Osteoblast (primary cell): ENCODE data around the gene AK2. TPM values are rescaled to one million over a fixed set of nuclear protein-coding genes. Genes with fewer than 3 reads are reported as not detected.

Experiments used
- DNase-seq: peaks from one replicate; pipeline ENCODE4 v3.0.0; 2011; ENCODE audit warnings: low spot score, mixed read lengths; ENCODE audit not compliant: insufficient read length; ENCODE audit errors: missing footprints
- H2AFZ ChIP-seq: 2 replicates; pipeline ENCODE4 v1.6.0; 2011; ENCODE audit warnings: mild to moderate bottlenecking, low read length
- H3K27ac ChIP-seq: 2 replicates; pipeline ENCODE4 v1.5.1; 2011; ENCODE audit warnings: mild to moderate bottlenecking, low read depth, low read length, moderate library complexity
- H3K27me3 ChIP-seq: 2 replicates; pipeline ENCODE4 v1.6.0; 2012; ENCODE audit warnings: mild to moderate bottlenecking, control low read depth, inconsistent platforms, low read length, moderate library complexity; ENCODE audit not compliant: insufficient read depth
- H3K36me3 ChIP-seq: 2 replicates; pipeline ENCODE4 v1.5.1; 2011; ENCODE audit warnings: mild to moderate bottlenecking, low read length, control low read depth, moderate library complexity; ENCODE audit not compliant: insufficient read depth
- H3K4me1 ChIP-seq: 2 replicates; pipeline ENCODE4 v1.5.1; 2011; ENCODE audit warnings: mild to moderate bottlenecking, low read length, control low read depth, moderate library complexity; ENCODE audit not compliant: insufficient read depth
- H3K4me2 ChIP-seq: 2 replicates; pipeline ENCODE4 v1.6.0; 2011; ENCODE audit warnings: mild to moderate bottlenecking, low read length; ENCODE audit not compliant: insufficient read depth
- H3K4me3 ChIP-seq: fragments of 200-600 bp; sonication (generic); 3 replicates; pipeline ENCODE4 v1.5.1; 2012; ENCODE audit warnings: mild to moderate bottlenecking, low read length, inconsistent platforms; ENCODE audit not compliant: insufficient read depth
- H3K79me2 ChIP-seq: 2 replicates; pipeline ENCODE4 v1.6.0; 2012; ENCODE audit warnings: mild to moderate bottlenecking, low read length, control low read depth, inconsistent platforms; ENCODE audit not compliant: insufficient read depth
- H3K9me3 ChIP-seq: 2 replicates; pipeline ENCODE4 v1.5.1; 2011; ENCODE audit warnings: low read depth, low read length, control low read depth
- H4K20me1 ChIP-seq: 2 replicates; pipeline ENCODE4 v1.6.0; 2012; ENCODE audit warnings: mild to moderate bottlenecking, low read length, control low read depth; ENCODE audit not compliant: insufficient read depth
- total RNA-seq: library from RNA; depleted of rRNA; stranded (reverse); fragments of >200 nt; gene quantifications from 2 replicates; pipeline ENCODE4 v1.2.3, GENCODE V29; 2012
- TF ChIP-seq, protein P1 (sequence below): IDR thresholded peaks from 2 replicates; pipeline ENCODE4 v1.5.1; 2011; ENCODE audit warnings: mild to moderate bottlenecking, low read depth, low read length, moderate library complexity; ENCODE audit errors: extremely low read depth

AK2 gene
- total RNA-seq, 1 donor, result 139 TPM

DNA sequence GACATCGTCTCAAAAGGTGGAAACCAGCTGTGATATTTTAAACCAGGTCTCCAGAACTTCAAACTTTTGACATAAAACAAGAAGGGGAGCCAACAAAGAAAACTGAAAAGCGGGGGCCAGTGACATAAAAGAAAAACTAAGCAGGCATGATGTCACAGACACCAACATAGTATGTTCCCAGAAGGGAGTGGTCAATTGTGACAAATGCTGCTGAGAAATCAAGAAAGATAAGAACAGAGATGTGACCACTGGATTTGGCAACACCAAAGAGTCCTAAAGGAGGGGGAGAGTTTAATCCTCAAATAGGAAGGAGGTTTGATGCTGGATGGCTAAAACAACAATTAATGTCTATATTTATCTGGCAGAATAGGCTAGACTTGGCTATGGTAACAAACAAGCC, 69.8 kb downstream of the AK2 start:
- Histone ChIP-seq H3K9me3 (no peaks in the 10 kb centered on the region), H2AFZ (no peak overlapping the region), H4K20me1 (peaks cover 8% of the 10 kb centered on the region), H3K27ac (no peak overlapping the region), H3K4me2 (no peak overlapping the region), H3K79me2 (peaks cover 21% of the 10 kb centered on the region), H3K4me1 (peaks cover 36% of the 10 kb centered on the region), H3K4me3 (no peak overlapping the region), H3K36me3 (no peaks in the 10 kb centered on the region), H3K27me3 (no peaks in the 10 kb centered on the region)
- TF ChIP-seq, protein P1, sequence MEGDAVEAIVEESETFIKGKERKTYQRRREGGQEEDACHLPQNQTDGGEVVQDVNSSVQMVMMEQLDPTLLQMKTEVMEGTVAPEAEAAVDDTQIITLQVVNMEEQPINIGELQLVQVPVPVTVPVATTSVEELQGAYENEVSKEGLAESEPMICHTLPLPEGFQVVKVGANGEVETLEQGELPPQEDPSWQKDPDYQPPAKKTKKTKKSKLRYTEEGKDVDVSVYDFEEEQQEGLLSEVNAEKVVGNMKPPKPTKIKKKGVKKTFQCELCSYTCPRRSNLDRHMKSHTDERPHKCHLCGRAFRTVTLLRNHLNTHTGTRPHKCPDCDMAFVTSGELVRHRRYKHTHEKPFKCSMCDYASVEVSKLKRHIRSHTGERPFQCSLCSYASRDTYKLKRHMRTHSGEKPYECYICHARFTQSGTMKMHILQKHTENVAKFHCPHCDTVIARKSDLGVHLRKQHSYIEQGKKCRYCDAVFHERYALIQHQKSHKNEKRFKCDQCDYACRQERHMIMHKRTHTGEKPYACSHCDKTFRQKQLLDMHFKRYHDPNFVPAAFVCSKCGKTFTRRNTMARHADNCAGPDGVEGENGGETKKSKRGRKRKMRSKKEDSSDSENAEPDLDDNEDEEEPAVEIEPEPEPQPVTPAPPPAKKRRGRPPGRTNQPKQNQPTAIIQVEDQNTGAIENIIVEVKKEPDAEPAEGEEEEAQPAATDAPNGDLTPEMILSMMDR, result no peak
- no peak for DNase-seq

DNA sequence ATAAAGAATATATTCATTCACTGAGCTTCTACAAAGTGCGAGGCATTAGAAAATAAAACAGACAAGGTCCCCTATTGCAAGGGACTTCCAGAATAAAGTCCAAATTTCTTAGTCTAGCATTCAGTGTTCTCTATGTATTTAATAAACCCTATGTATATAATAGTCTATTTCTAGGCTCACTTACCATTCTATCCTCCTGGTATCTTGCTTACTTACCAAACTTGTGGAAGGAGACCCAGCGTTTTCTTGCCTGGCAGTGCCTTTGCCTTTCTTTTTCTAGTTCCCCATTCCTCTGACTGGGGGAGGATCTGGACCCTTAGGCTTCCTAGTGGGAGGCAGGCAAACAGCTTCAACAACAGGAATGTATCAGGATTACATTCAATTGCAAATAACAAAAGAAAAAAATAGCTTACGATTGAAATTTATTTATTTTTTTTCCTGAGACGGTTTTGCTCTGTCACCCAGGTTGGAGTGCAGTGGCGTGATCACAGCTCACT, 71.4 kb downstream of the AK2 start:
- no peaks in the 10 kb centered on the region for H3K36me3 ChIP-seq
- H3K79me2 ChIP-seq, result peaks cover 35% of the 10 kb centered on the region
- TF ChIP-seq, protein P1, result no peak
- no peaks in the 10 kb centered on the region for H3K27me3 ChIP-seq
- no peaks in the 10 kb centered on the region for H3K9me3 ChIP-seq
- peak overlapping the region; percentile 7 for H3K27ac ChIP-seq
- peak overlapping the region; percentile 86 for H3K4me2 ChIP-seq
- H2AFZ ChIP-seq, result peak overlapping the region; percentile 83
- peaks cover 15% of the 10 kb centered on the region for H4K20me1 ChIP-seq
- DNase-seq, result no peak
- peak overlapping the region; percentile 88 for H3K4me3 ChIP-seq
- peaks cover 42% of the 10 kb centered on the region for H3K4me1 ChIP-seq

DNA sequence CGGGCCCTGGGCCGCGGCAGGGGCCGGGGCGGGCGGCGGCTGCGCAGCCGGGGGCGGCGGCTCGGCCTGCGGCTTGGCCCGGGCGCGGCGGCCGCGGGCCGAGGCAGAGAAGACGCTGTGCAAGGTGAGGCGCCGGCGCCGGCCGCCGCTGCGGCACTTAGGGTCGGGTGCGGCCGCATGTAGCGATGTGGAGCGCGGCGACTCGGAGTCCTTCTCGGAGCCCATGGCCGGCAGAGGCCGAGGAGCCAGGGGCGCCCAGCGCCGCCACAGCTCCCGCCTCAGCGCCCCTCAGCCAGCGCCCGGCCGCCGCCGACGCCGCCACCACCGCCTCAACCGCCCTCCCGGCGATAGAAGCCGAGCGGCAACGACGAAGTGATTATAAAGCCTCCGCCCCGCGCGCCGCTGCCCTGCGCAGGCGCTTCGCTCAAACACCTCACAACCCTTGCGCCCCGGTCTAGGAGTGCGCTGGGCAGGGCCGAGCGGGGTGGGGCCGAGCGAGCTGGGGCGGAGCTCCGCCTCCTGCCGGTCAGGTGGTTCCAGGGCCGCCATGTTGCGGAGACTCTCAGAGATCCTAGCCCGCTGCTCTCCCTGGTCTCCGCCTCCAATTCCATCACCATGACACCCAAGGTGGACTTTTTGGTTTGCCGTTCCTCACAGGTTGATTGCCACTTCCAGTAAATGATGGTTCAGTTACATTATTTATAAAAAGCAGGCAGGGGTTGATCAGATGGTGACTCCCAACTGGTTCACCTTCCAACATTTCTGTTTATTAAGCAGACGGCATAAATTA, 72.0 kb downstream of the AK2 start, which contains the start of gene RNF19B:
Gene RNF19B (minus strand): TSS at position 349 of the 790 bp plus-strand sequence. CDS start 124 bp downstream, at position 225.
- Histone ChIP-seq H4K20me1 (peaks cover 18% of the 10 kb centered on the region), H3K79me2 (peaks cover 39% of the 10 kb centered on the region), H3K27me3 (no peaks in the 10 kb centered on the region), H3K9me3 (no peaks in the 10 kb centered on the region), H3K4me2 (peak within 1 kb of the TSS; percentile 88), H3K4me3 (peak within 1 kb of the TSS; percentile 88), H3K27ac (peak within 1 kb of the TSS; percentile 29), H3K36me3 (no peaks in the 10 kb centered on the region), H3K4me1 (peaks cover 40% of the 10 kb centered on the region), H2AFZ (peak within 1 kb of the TSS; percentile 83)
- TF ChIP-seq, protein P1, result no peak
- peak; percentile 100 for DNase-seq

DNA sequence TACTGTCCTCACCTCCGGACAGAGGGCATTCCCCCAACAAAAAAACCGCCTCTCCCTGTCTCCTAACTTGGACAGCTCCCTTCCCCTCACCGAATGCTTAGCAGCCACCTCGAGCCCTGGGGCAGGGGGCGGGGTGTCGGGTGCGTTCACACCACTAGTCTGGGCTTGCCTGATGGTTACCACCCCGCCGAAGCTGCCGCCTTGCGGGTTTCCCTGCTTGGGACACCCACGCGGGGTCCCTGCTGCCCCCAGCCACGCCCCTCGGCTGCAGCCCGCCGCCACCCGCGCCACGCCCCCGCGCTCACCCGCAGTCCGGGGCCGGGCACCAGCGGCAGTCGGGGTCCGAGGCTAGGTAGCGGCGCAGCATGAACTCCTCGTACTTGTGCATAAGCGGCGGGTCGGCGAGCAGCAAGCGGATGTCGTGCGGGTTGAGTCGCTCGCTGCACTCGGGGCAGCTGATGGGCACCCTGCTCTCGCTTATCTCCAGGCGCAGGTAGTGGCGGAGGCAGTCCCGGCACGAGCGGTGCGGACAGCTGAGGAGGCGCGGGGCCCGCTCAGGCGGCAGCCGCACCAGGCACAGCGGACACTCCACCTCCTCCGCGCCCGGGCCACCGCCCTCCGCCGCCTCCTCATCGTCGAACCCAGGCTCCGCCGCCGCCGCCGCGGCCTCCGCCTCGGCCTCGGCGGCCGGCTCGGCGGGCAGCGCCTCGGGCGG, 72.8 kb downstream of the AK2 start:
- H3K4me3 ChIP-seq, result peak overlapping the region; percentile 88
- H3K4me1 ChIP-seq, result peaks cover 33% of the 10 kb centered on the region
- H4K20me1 ChIP-seq, result peaks cover 19% of the 10 kb centered on the region
- no peaks in the 10 kb centered on the region for H3K27me3 ChIP-seq
- H3K4me2 ChIP-seq, result peak overlapping the region; percentile 88
- TF ChIP-seq, protein P1, result no peak
- H2AFZ ChIP-seq, result peak overlapping the region; percentile 61
- no peaks in the 10 kb centered on the region for H3K36me3 ChIP-seq
- no peaks in the 10 kb centered on the region for H3K9me3 ChIP-seq
- peaks cover 45% of the 10 kb centered on the region for H3K79me2 ChIP-seq
- DNase-seq, result peak; percentile 95
- H3K27ac ChIP-seq, result peak overlapping the region; percentile 29
